Measurements from ENCODE around the gene BCO2. TPM values are rescaled to one million over a fixed set of nuclear protein-coding genes. Genes with fewer than 3 reads are reported as not detected.

Gene BCO2, protein sequence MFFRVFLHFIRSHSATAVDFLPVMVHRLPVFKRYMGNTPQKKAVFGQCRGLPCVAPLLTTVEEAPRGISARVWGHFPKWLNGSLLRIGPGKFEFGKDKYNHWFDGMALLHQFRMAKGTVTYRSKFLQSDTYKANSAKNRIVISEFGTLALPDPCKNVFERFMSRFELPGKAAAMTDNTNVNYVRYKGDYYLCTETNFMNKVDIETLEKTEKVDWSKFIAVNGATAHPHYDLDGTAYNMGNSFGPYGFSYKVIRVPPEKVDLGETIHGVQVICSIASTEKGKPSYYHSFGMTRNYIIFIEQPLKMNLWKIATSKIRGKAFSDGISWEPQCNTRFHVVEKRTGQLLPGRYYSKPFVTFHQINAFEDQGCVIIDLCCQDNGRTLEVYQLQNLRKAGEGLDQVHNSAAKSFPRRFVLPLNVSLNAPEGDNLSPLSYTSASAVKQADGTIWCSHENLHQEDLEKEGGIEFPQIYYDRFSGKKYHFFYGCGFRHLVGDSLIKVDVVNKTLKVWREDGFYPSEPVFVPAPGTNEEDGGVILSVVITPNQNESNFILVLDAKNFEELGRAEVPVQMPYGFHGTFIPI
- total RNA-seq, result 0.81 and 1.2 TPM in 2 replicates

DNA sequence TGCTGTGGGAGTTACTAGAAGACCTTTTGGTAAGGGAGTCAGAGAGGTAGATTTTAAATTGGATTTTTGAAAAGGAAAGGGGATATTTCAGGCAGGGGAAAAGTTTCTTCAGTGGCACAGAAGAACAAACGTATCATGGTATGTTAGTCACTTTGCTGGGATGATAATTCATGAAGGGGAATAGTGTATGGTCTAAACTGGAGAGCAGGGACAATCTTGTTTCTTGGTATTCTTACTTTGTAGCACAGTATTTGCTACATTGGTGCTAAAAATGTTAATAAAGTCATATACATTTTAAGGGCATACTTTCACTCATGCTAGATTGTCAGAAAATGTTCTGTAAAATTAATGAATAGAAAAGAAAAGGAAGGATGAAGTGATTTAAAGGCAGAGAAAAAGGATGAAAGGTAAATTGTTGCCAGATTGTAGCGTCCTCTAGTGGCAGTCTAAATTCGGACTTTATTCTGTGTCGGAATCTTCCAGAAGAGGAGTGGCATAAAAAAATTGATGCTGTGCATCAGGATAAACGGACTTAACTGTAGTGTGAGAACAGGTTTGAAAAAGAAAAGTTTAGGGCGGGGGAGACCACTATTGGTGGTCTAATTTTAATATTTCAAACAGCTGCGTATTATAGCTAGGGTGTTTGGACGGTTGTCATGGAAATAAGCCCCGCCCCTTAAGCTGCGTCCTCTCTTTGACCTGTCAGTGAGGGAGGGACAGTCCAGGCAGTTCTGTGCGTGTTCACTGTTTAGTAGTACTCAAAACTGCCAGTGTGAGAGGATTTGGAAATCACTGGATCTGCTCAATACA lies at the start of gene BCO2:
Gene BCO2, plus strand, starts transcription at position 724 of the 810 bp plus-strand sequence. CDS start 90 bp downstream, outside the sequence.

DNA sequence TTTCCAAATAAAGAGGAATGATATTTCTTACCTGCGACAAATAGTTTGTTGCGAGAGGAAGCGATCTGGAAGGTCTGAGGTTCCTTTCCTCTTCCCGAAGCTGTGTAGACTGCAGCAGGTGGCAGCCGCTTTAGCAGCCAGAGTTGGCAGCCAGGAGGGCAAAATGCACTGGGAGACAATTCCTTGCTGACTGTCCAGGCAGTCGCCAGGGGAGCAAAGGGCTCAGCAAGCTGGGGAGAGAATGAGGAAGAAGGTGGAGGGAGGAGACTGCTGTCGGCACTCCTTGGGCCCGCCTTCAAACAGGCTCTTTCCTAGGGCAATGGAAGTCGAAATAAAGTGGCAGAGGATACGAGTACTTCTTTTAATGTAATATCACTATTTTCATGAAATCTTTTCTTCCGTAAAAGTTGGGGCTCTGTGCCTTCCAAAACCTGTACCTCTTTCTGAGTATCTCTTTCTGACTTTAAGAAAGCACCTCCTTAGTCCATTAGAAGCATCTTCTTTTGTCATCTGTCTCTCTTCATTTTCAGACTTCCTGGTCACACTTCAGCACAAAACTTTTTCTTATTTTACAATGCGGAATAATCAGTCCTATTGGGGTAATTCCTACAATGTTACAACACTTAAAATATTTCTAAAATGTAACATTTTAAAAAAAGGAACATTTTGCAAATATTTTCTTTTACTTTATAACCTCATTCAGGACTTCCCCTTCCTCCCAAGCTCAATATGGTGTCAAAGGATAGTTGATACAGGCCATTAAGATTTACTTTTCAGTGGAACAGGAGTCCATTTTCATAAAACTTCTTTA lies 11.2 kb upstream of the BCO2 start, which contains the start of gene IL18:
Gene IL18, minus strand, starts transcription at position 220 of the 811 bp plus-strand sequence. CDS start 9,041 bp downstream, outside the sequence.

DNA sequence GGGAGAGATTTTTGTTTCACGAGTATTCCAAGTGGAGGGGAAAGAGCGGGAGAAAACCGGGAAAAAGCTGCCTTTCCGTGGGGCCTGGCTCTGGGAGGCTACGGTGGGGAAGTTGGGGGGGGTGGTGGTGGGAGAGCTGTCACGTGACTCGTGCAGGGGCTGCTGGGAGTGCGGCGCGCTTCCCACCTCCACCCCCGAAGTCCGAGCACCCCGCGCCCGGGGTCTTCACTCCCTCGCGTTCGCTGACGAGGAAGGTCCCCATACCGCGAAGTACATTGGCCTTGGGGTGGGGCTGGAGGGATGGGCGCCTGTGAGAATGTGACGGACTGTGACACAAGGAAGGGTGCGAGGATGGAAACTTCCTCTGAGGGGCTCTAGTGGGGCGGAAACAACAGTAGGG lies 8.2 kb upstream of the BCO2 start, which contains the start of gene TEX12:
Gene TEX12, plus strand, starts transcription at position 228 of the 400 bp plus-strand sequence. CDS start 1,897 bp downstream, outside the sequence.

DNA sequence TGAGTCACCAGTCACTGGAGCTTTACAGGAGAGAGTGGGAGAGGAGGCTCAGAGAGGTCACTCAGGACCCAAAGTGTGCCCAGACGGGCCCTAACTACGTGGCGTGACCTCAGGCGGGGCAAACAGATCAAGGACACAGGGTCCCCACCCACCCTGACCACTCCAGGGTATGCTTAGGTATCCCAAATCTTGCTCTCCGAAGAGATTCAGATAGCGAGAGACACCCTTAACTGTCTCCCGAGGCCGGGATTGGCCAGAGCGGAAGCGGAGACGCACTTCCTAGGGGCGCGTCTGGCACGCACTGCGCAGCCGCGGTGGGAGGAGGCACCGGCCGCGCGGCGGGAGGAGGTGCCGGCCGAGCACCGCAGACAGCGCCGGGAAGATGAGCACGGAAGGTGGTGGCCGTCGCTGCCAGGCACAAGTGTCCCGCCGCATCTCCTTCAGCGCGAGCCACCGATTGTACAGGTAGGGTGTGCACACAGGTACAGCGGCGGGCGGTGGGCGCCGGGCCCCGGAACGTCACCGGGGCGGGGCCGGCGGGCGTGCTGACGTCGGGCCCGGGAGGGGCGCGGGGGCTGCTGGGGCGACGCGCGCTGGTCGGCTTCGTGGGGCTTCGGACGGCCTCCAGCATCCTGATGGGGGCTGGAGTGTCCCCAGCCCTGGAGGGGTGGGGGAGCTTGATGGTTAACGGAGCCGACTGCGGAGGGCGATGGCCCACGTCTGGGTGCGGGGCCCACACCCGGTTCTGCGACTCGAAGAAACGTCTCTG lies 50.9 kb downstream of the BCO2 start, which contains the start of gene PTS:
Gene PTS, plus strand, starts transcription at position 367 of the 769 bp plus-strand sequence. Its CDS starts 16 bp downstream, at position 383.

DNA sequence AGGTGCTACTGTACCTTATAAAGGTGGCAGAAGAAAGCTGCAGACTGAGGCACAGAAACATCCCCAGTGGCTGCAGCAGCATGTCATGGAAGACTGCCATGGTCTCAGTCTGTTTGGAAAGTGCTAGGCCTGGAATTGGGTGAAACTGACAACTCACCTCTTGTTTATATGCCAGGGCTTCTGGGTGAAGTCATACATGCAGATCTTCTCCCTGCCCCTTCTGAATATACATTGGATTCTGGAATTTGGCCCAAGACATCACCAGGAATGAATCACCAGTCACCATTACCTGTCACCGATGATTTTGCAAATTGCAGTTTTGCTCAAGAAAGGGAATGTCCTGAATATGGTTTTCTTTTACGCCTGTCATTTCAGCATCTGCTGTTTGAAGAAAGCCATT lies 85.2 kb downstream of the BCO2 start, which contains the start of gene PLET1:
Gene PLET1, minus strand, starts transcription at position 371 of the 400 bp plus-strand sequence. Its CDS starts 271 bp downstream, at position 100.

Other genes starting within 250 kb of the BCO2 start
- 15.8 and 16.3 TPM in 2 replicates for gene DIXDC1, start 238.2 kb upstream of the BCO2 start, total RNA-seq
- 14.0 and 15.3 TPM in 2 replicates for gene DLAT, start 150.1 kb upstream of the BCO2 start, total RNA-seq
- 0.87 and 1.8 TPM in 2 replicates for gene PIH1D2, start 101.5 kb upstream of the BCO2 start, total RNA-seq
- gene NKAPD1, start 101.2 kb upstream of the BCO2 start, total RNA-seq, result 13.3 and 18.9 TPM in 2 replicates
- 35.3 and 36.7 TPM in 2 replicates for gene TIMM8B, start 88.8 kb upstream of the BCO2 start, total RNA-seq
- 88.9 and 89.9 TPM in 2 replicates for gene SDHD, start 88.6 kb upstream of the BCO2 start, total RNA-seq
- gene IL18, start 11.4 kb upstream of the BCO2 start, total RNA-seq, result 0.24 and 0.37 TPM in 2 replicates
- gene TEX12, start 8.1 kb upstream of the BCO2 start, total RNA-seq, result 0.31 TPM in 1 of 2 replicates, not detected in the other
- gene PTS, start 50.9 kb downstream of the BCO2 start, total RNA-seq, result 17.2 and 17.7 TPM in 2 replicates
- not detected in 2 replicates for gene PLET1, start 85.3 kb downstream of the BCO2 start, total RNA-seq

All from cardiac ventricle fibroblast (primary cell).